HEK293T (cell line): Measurements from ENCODE around the gene MT1HL1.

Source experiments
- ARNT ChIP-seq: fragments of 450-650 bp; IDR thresholded peaks from 2 replicates; pipeline ENCODE4 v1.6.1; 2017; ENCODE audit warnings: mild to moderate bottlenecking
- BHLHE40 ChIP-seq: fragments of 450-650 bp; IDR thresholded peaks from 2 replicates; pipeline ENCODE4 v1.6.1; 2016; ENCODE audit warnings: mild to moderate bottlenecking, moderate library complexity, borderline replicate concordance
- CTBP1 ChIP-seq: fragments of 450-650 bp; IDR thresholded peaks from 2 replicates; pipeline ENCODE4 v1.6.1; 2016; ENCODE audit warnings: borderline replicate concordance
- ELF4 ChIP-seq: fragments of 450-650 bp; IDR thresholded peaks from 2 replicates; pipeline ENCODE4 v1.6.1; 2017; ENCODE audit warnings: antibody characterized with exemption
- FOXA1 ChIP-seq: fragments of 450-650 bp; IDR thresholded peaks from 2 replicates; pipeline ENCODE4 v1.6.1; 2016; ENCODE audit warnings: mild to moderate bottlenecking
- PKNOX1 ChIP-seq: fragments of 450-650 bp; IDR thresholded peaks from 2 replicates; pipeline ENCODE4 v1.6.1; 2016
- SP1 ChIP-seq: fragments of 450-650 bp; IDR thresholded peaks from 2 replicates; pipeline ENCODE4 v1.6.1; 2017
- SUZ12 ChIP-seq: fragments of 450-650 bp; IDR thresholded peaks from 2 replicates; pipeline ENCODE4 v1.6.1; 2016; ENCODE audit warnings: mild to moderate bottlenecking
- TARDBP ChIP-seq: fragments of 450-650 bp; IDR thresholded peaks from 2 replicates; pipeline ENCODE4 v1.6.1; 2016

GRCh38 chr1:236994450-236994849, 9.8 kb downstream of the MT1HL1 start:
- TF ChIP-seq BHLHE40, result no peak
- TF ChIP-seq SUZ12, result no peak
- TF ChIP-seq PKNOX1, result no peak
- no peak for TF ChIP-seq ARNT
- TF ChIP-seq ELF4, result no peak
- no peak for TF ChIP-seq TARDBP
- no peak for TF ChIP-seq SP1
- TF ChIP-seq CTBP1, result no peak
- TF ChIP-seq FOXA1, result no peak
